NCI-H2196 (cell line): ENCODE data around the gene C1QL4.
A peak's percentile ranks its signal among the peaks of the same experiment; 100 is the strongest.

Experiments used
- DNase-seq: peaks from one replicate; lab custom pipeline; 2025; ENCODE audit not compliant: unreplicated experiment; lab: John Stamatoyannopoulos, UW

C1QL4 gene

DNA sequence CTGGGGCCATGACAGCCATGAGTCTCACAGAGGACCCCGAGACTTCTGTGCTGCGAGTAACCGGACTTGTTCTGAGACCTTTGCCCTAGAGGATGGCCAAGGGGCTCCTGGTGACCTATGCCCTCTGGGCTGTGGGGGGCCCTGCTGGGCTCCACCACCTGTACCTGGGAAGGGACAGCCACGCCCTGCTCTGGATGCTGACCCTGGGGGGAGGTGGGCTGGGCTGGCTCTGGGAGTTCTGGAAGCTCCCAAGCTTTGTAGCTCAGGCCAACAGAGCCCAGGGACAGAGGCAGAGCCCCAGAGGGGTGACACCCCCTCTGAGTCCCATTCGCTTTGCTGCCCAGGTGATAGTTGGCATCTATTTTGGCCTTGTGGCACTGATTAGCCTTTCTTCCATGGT, 11.8 kb upstream of the C1QL4 start:
- no peak for DNase-seq

GRCh38 chr12:49347311-49348193, 10.6 kb upstream of the C1QL4 start:
- peak; percentile 96 for DNase-seq

DNA sequence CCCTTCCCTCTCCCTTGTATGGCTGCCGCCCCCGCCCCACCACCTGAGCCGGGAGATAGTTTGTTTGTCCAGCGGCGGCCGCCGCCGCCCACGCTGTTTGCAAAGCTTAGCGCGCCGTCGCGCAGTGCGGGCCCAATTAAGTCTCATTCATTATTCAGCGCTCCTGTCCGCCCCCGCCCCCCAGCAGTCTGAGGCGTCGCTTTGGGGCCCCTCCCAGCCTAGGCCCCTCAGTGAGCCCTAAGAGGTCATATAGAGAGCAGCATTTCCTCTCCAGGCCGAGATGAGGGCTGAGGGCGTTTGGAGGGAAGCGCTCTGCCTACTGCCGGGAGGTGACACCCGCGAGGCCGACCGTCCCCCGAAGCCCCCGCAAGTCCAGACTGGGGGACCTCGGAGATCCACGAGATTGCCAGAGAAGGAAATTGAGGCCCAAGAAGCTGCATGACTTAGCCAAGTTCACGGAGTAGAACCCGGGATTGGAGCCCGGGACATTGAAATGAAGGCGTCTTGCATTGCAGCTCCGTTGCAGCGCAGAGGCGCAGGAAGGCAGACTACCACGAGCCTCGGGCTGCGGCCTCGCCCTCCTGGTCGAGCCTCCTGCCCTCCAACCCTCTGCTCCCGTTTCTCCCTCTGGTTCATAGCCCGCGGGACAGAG, 9.8 kb upstream of the C1QL4 start, which contains the start of gene DNAJC22:
Gene DNAJC22, plus strand, starts transcription at position 230 of the 652 bp plus-strand sequence. CDS start 1,985 bp downstream, outside the sequence.
- peak; percentile 44 for DNase-seq

GRCh38 chr12:49345825-49346658, 9.1 kb upstream of the C1QL4 start:
- no peak for DNase-seq

- DNase-seq: peak; percentile 57
These were observed 8.2 kb upstream of the C1QL4 start for GRCh38 chr12:49345051-49345824.

- no peak for DNase-seq
These were observed 7.6 kb upstream of the C1QL4 start for GRCh38 chr12:49344486-49345050.

DNA sequence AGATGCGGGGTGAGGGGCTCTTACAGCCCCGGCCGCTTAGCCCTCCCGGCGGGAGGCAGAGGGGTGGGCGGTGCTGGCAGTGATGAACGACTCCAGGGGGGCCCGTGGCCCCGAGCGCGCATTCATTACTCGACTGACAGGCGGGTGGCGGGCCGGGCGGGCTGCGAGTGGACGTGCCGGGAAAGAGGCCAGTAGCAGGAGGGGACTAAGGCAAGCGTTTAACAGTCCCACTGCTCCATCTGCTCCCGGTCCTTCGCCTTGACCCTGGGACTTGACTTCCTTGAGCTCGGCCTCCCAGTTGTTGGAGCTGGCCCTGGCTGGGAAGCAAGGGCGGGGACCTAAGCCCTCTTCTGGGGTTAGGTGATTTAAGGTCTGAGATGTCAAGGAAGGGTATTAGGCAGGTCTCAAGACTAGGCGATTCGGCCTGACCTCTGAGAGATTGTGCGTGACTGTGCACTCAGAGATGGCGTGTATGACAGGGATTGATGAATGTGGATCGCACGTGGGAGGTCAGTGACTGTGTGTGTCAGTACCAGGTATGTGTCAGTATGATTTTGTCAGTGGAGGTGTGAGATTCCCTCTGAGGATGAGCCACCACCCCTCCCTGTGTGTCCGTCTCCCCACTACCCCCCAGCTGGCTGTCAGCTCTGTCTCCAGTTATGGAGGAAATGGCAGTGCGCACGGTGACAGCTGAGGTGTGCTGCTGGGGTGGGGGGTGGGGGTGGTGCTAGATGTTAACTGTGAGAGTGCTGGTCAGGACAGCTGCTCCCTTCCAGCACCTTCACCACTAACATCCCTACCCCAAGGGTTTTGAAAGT, 6.1 kb upstream of the C1QL4 start:
- DNase-seq: no peak

DNA sequence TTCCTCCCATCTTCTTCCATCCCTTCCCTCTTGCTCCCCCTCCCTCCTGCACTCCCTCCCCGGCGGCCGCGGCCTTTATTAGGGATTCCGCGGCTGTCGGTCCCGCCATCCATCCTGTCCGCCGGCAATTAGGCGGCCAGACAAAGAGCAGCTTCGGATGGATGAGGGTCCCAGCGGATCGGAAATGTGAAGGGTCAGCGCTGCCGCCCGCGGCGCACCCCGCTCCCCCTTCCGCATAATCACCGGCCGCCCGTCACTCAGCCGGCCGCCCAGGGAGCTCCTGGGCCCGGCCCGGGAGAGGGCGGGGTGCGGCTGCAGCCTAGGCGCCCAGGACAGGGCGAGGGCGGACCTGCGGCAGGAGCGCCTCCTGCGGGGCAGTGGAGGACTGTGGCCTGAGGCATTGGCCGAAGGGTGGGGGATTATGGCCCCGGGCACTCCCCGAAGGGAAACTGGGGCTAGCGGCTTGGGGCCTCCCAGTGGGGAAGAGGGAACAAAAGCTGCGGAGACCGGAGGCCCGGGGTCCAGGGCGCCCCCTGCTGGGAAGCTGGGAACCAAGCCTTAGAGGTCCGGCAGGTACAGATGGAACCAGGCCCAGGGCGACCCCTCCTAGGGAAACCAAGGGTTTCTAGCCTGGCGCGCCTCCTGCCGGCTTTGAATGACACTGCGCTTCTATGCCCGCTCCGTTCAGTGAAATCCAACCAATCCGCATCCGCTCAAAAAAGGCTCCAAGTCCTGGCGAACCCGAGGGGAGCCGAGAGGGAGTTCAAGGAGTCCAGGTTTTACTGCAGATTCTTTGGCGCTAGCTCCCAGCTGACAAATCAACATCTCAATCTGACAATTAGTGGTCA, 5.3 kb upstream of the C1QL4 start:
- peak; percentile 83 for DNase-seq

DNA sequence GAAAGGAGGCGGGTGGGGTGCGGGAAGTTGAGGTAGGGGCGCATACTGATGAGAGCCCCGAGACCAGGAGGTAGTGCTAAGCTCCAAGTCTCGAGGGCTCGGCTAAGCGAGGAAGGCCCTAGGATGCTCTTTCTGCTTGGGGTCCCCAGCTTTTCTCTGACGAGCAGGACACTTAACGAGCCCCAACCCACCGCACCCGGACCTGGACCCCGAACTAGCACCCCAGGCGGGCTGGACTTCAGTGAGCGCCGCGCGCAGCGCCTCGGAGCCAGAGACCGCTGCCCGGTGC, 4.7 kb upstream of the C1QL4 start:
- DNase-seq: no peak

- DNase-seq: no peak
These were observed 4.2 kb upstream of the C1QL4 start for GRCh38 chr12:49340971-49341776.

- DNase-seq: no peak
These were observed 3.3 kb upstream of the C1QL4 start for GRCh38 chr12:49340095-49340870.

DNA sequence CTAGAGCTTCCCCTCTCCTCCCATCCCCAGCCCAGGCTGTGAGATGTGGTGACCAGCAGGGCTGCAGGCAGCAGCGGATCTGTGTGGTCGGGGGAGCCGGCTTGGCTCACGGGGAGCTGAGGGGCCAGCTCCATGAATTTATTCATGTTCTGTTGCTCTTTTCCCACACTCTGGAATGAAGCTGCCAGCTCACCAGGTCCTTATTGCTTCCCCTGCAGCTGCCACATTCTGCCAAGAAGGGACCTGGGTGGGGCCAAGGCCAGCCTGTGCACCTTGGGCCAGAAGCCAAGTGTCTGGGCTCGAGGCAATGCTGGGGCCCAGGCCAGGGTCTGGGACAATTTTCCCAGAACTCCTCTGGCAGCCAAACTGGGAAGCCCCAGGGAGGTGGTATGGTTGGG, 2.5 kb upstream of the C1QL4 start:
- no peak for DNase-seq

GRCh38 chr12:49338830-49339463, 2.0 kb upstream of the C1QL4 start:
- DNase-seq: no peak

- no peak for DNase-seq
These were observed 888 bp downstream of the C1QL4 start for GRCh38 chr12:49335955-49336644.

DNA sequence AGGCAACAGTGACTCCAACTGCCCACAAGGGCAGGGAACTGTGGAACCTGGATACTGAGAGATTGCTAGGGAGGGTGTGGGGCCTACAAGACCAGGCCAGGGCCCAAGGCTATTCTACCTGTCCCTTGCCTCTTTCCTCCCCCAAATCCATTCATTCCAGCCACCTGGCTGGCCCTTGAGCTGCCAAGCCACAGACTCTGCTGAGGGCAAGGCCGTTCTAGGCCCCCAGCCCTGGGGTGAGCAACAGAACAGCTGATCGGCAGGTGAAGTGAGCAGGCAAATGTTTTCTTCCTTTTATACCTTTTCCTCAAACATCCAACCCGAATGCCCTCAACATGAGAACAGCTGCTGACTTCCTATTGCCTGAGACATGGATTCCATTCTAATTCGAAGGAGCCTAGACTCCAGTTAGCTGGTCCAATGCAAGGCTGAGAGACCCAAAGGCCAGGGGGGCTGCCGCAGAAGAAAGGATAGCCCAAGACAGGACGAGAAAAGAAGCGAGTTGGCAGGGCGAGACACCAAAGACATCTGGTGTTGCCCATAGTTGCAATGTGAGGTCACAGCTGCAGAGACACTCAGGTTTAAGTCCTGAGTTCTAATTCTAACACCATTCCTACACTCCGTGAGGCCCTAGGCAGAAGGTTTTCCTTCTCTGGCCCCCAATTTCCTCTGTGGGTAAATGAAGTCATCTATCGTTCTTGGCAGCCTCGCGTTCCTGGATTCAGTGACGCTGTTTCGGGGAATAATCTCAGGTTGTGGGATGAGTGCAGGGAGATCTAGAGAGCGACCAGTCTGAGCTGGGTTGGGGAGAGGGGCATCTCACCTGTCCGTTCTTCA, 1.7 kb downstream of the C1QL4 start:
- no peak for DNase-seq
